WTC11 (cell line): Measurements from ENCODE around the gene STEAP1B. TPM values are rescaled to one million over a fixed set of nuclear protein-coding genes. Genes with fewer than 3 reads are reported as not detected.

Experiments
- ATAC-seq: fragments of 200-7000 bp; cut with Tn5 transposase; 2 replicates; pipeline ENCODE4 v1.10.0; 2021; ENCODE audit warnings: mild to moderate bottlenecking, moderate library complexity
- CTCF ChIA-PET: fragments of 300-600 bp; sonication (Branson Sonifier 250); formaldehyde crosslinking; loops from one replicate; lab custom pipeline; 2021; ENCODE audit warnings: antibody characterized with exemption; lab: Charles Lee
- POLR2A ChIA-PET: fragments of 350-600 bp; sonication (Branson Sonifier 250); formaldehyde crosslinking; loops from one replicate; lab custom pipeline; 2021; ENCODE audit warnings: antibody characterized with exemption; lab: Charles Lee
- DNase-seq: peaks from one replicate; pipeline ENCODE4 v3.0.0; 2021; ENCODE audit warnings: low spot score
- H3K27ac Mint-ChIP-seq: 2 replicates; pipeline ENCODE4 v1.8.0; 2021; ENCODE audit warnings: mixed read lengths
- H3K27me3 Mint-ChIP-seq: 2 replicates; pipeline ENCODE4 v1.8.0; 2021; ENCODE audit warnings: low read depth, mild to moderate bottlenecking, moderate library complexity, mixed read lengths
- H3K36me3 Mint-ChIP-seq: 2 replicates; pipeline ENCODE4 v1.8.0; 2021; ENCODE audit warnings: mixed read lengths
- H3K4me1 Mint-ChIP-seq: 2 replicates; pipeline ENCODE4 v1.8.0; 2022; ENCODE audit warnings: mixed read lengths
- H3K4me3 Mint-ChIP-seq: 2 replicates; pipeline ENCODE4 v1.8.0; 2021; ENCODE audit warnings: mild to moderate bottlenecking, moderate library complexity, mixed read lengths
- H3K9me3 Mint-ChIP-seq: 2 replicates; pipeline ENCODE4 v1.8.0; 2021; ENCODE audit warnings: mixed read lengths
- FOXJ3 ChIP-seq: sonication (generic); formaldehyde crosslinking; IDR thresholded peaks from 2 replicates; pipeline ENCODE4 v1.9.0; 2021; ENCODE audit warnings: missing genetic modification reagents, mild to moderate bottlenecking, borderline replicate concordance
- JAZF1 ChIP-seq: fragments of 250-450 bp; sonication (Bioruptor Pico); IDR thresholded peaks from 2 replicates; pipeline ENCODE4 v1.9.0; 2021; ENCODE audit warnings: moderate library complexity, mild to moderate bottlenecking, inconsistent platforms
- KAT7 ChIP-seq: sonication (generic); formaldehyde crosslinking; IDR thresholded peaks from 2 replicates; pipeline ENCODE4 v1.8.1; 2023; ENCODE audit warnings: missing genetic modification reagents, mild to moderate bottlenecking, borderline replicate concordance
- MXD4 ChIP-seq: fragments of 250-450 bp; sonication (Bioruptor Pico); IDR thresholded peaks from 2 replicates; pipeline ENCODE4 v1.8.0; 2021; ENCODE audit warnings: mild to moderate bottlenecking, moderate library complexity, borderline replicate concordance
- NFATC4 ChIP-seq: fragments of 250-450 bp; sonication (Bioruptor Pico); IDR thresholded peaks from 2 replicates; pipeline ENCODE4 v1.9.0; 2021; ENCODE audit warnings: mild to moderate bottlenecking
- NFE2L1 ChIP-seq: sonication (generic); formaldehyde crosslinking; IDR thresholded peaks from 2 replicates; pipeline ENCODE4 v1.8.1; 2023; ENCODE audit warnings: missing genetic modification reagents
- NFYB ChIP-seq: sonication (generic); formaldehyde crosslinking; conservative IDR thresholded peaks from 2 replicates; pipeline ENCODE4 v1.8.0; 2022; ENCODE audit warnings: low read depth, missing genetic modification reagents
- PRRX2 ChIP-seq: fragments of 250-450 bp; sonication (Bioruptor Pico); IDR thresholded peaks from 2 replicates; pipeline ENCODE4 v1.8.0; 2021; ENCODE audit warnings: mild to moderate bottlenecking
- STAT6 ChIP-seq: sonication (generic); formaldehyde crosslinking; conservative IDR thresholded peaks from 2 replicates; pipeline ENCODE4 v1.8.1; 2023; ENCODE audit warnings: mild to moderate bottlenecking, low read depth, missing genetic modification reagents, moderate library complexity
- USF2 ChIP-seq: sonication (generic); formaldehyde crosslinking; IDR thresholded peaks from 2 replicates; pipeline ENCODE4 v1.8.1; 2023; ENCODE audit warnings: mild to moderate bottlenecking, missing genetic modification reagents, moderate library complexity
- ZNF121 ChIP-seq: sonication (generic); formaldehyde crosslinking; IDR thresholded peaks from 2 replicates; pipeline ENCODE4 v1.8.0; 2023; ENCODE audit warnings: missing genetic modification reagents
- ZNF512 ChIP-seq: sonication (generic); formaldehyde crosslinking; IDR thresholded peaks from 2 replicates; pipeline ENCODE4 v1.8.1; 2022; ENCODE audit warnings: missing genetic modification reagents, borderline replicate concordance
- ZNF671 ChIP-seq: fragments of 250-450 bp; sonication (Bioruptor Pico); IDR thresholded peaks from 2 replicates; pipeline ENCODE4 v1.8.0; 2021; ENCODE audit warnings: mild to moderate bottlenecking
- total RNA-seq: library from RNA; stranded (reverse); gene quantifications from 3 replicates; pipeline ENCODE4 v1.2.3, GENCODE V29; 2021
- TF ChIP-seq, protein P1 (sequence below): sonication (generic); formaldehyde crosslinking; conservative IDR thresholded peaks from 2 replicates; pipeline ENCODE4 v1.8.1; 2022; ENCODE audit warnings: mild to moderate bottlenecking, missing genetic modification reagents
- TF ChIP-seq, protein P2 (sequence below): fragments of 250-450 bp; sonication (Bioruptor Pico); IDR thresholded peaks from 2 replicates; pipeline ENCODE4 v1.9.0; 2021; ENCODE audit warnings: mild to moderate bottlenecking
- TF ChIP-seq, protein P3 (sequence below): fragments of 200-600 bp; IDR thresholded peaks from 2 replicates; pipeline ENCODE4 v1.8.0; 2022; ENCODE audit warnings: antibody characterized with exemption
- TF ChIP-seq, protein P4 (sequence below): fragments of 250-450 bp; sonication (Bioruptor Pico); IDR thresholded peaks from 2 replicates; pipeline ENCODE4 v1.8.0; 2021; ENCODE audit warnings: mild to moderate bottlenecking

The STEAP1B gene
- total RNA-seq, 1 experiment from 2014 or later: 5.5 TPM

DNA sequence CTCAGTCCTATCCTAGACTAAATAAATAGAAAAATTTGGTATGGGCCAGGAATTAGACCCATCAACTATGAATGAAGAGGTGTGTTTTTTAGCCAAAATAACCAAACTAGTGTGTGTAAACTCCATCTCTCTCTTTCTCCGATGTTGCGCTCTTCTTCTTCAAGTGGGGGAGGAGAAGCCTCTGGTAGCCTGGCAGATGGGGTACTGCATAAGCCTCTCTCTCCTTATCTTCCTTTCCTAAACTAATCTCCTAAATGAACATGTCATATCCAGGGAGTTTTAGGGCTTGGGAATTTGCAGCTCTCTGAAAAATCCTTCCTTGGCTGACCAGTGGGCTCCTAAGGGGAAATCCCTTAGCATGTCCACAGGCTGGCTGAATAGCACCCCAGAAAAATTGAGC is 86.8 kb downstream of the STEAP1B start:
- Mint-ChIP-seq H3K27me3 (no peaks in the 10 kb centered on the region), H3K4me1 (peaks cover 10% of the 10 kb centered on the region), H3K4me3 (no peak overlapping the region), H3K9me3 (no peaks in the 10 kb centered on the region), H3K36me3 (no peaks in the 10 kb centered on the region), H3K27ac (no peak overlapping the region)
- ATAC-seq (no peak), DNase-seq (no peak)
- CTCF ChIA-PET: no interaction called here
- POLR2A ChIA-PET: no interaction called here
- TF ChIP-seq ZNF512 (CRISPR knock-in tag): no peak
- TF ChIP-seq, protein P1, sequence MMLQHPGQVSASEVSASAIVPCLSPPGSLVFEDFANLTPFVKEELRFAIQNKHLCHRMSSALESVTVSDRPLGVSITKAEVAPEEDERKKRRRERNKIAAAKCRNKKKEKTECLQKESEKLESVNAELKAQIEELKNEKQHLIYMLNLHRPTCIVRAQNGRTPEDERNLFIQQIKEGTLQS (CRISPR knock-in tag): no peak
- TF ChIP-seq NFE2L1: no peak
- TF ChIP-seq USF2: no peak
- TF ChIP-seq, protein P2, sequence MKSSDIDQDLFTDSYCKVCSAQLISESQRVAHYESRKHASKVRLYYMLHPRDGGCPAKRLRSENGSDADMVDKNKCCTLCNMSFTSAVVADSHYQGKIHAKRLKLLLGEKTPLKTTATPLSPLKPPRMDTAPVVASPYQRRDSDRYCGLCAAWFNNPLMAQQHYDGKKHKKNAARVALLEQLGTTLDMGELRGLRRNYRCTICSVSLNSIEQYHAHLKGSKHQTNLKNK (CRISPR knock-in tag): no peak
- TF ChIP-seq ZNF671 (CRISPR knock-in tag): no peak
- TF ChIP-seq NFYB (CRISPR knock-in tag): no peak
- TF ChIP-seq STAT6 (CRISPR knock-in tag): no peak

DNA sequence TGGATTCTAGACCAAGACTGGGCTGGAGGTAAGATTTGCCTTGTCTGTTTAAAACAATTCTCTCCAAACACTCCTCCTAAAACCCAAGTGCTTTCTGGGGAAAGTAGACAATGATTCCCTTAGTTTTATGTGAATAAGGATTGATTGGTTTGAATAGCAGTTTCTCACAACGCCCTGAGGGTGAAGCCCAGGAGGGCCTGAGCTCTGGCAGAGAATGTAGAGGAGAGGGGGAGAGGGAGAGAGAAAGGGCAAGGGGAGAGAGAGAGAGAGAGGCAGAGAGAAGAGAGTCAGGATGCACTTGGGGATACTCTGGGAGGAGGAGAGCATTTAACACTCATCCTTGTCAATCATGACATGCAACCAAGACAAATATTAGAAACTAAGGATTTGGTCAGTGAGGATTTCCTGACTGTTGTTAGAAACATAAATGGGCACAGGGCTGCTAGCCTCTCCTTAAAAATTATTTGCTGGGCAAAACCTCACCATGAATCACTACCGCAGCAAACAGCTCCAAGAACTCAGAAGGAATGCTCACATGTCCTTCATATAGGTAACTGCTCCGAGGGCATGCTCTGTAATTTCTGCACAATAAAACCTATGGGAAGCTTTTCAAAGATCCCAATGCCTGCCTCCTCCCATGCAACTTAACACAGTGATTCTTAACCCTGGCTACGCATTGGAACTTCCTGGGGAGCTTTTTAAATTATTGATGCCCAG is 87.9 kb downstream of the STEAP1B start:
- DNase-seq: no peak
- Mint-ChIP-seq H3K27me3 (no peaks in the 10 kb centered on the region), H3K4me1 (peaks cover 10% of the 10 kb centered on the region), H3K27ac (no peak overlapping the region; the same call in 1 of the 2 replicates), H3K4me3 (no peak overlapping the region), H3K9me3 (no peaks in the 10 kb centered on the region), H3K36me3 (no peaks in the 10 kb centered on the region)
- ATAC-seq: peak; percentile 92
- ChIA-PET POLR2A (no interaction called here), CTCF (interaction anchor here (1.4 to 1.8 kb wide), 2 partner anchors 41 to 302 kb away, joined by 4 to 5 read pairs; no protein-coding TSS in a partner anchor)
- TF ChIP-seq JAZF1 (CRISPR knock-in tag) (no peak), MXD4 (CRISPR knock-in tag) (no peak), PRRX2 (no peak), ZNF121 (CRISPR knock-in tag) (no peak), KAT7 (CRISPR knock-in tag) (no peak), NFATC4 (CRISPR knock-in tag) (no peak), FOXJ3 (CRISPR knock-in tag) (no peak)
- TF ChIP-seq, protein P3, sequence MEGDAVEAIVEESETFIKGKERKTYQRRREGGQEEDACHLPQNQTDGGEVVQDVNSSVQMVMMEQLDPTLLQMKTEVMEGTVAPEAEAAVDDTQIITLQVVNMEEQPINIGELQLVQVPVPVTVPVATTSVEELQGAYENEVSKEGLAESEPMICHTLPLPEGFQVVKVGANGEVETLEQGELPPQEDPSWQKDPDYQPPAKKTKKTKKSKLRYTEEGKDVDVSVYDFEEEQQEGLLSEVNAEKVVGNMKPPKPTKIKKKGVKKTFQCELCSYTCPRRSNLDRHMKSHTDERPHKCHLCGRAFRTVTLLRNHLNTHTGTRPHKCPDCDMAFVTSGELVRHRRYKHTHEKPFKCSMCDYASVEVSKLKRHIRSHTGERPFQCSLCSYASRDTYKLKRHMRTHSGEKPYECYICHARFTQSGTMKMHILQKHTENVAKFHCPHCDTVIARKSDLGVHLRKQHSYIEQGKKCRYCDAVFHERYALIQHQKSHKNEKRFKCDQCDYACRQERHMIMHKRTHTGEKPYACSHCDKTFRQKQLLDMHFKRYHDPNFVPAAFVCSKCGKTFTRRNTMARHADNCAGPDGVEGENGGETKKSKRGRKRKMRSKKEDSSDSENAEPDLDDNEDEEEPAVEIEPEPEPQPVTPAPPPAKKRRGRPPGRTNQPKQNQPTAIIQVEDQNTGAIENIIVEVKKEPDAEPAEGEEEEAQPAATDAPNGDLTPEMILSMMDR: no peak
- TF ChIP-seq, protein P4, sequence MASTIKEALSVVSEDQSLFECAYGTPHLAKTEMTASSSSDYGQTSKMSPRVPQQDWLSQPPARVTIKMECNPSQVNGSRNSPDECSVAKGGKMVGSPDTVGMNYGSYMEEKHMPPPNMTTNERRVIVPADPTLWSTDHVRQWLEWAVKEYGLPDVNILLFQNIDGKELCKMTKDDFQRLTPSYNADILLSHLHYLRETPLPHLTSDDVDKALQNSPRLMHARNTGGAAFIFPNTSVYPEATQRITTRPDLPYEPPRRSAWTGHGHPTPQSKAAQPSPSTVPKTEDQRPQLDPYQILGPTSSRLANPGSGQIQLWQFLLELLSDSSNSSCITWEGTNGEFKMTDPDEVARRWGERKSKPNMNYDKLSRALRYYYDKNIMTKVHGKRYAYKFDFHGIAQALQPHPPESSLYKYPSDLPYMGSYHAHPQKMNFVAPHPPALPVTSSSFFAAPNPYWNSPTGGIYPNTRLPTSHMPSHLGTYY (CRISPR knock-in tag): no peak
